DOHH2 (cell line): ENCODE results near the gene GNRH2.

ENCODE experiments used
- CTCF ChIP-seq: fragments of 200-600 bp; sonication (generic); IDR thresholded peaks from one replicate; pipeline ENCODE4 v1.5.1; 2014; ENCODE audit warnings: antibody characterized with exemption, mild to moderate bottlenecking, low read depth, low read length; ENCODE audit not compliant: poor library complexity, severe bottlenecking
- EZH2phosphoT487 ChIP-seq: fragments of 200-600 bp; sonication (generic); IDR thresholded peaks from 2 replicates; pipeline ENCODE4 v1.6.1; 2017; ENCODE audit warnings: borderline replicate concordance, mild to moderate bottlenecking, antibody characterized with exemption, low read length, moderate library complexity, mixed read lengths

GRCh38 chr20:3047486-3048419 lies 4.3 kb downstream of the GNRH2 start:
- TF ChIP-seq CTCF (no peak), EZH2phosphoT487 (no peak)
